ENCODE data around the gene GVQW3.

Gene GVQW3

GRCh38 chr11:76444384-76445120, 63.4 kb downstream of the GVQW3 start, which contains the start of gene EMSY:
Gene EMSY (plus strand): TSS chr11:76445018. CDS start chr11:76446939, 1,921 bp downstream.
- peak; percentile 77 to 91 (median 90) for DNase-seq (ENCODE audit: low read depth in 2 of 3, low spot score in 1 of 3)

GRCh38 chr11:76445121-76446084, 64.3 kb downstream of the GVQW3 start:
- peak; percentile 35 to 66 (median 44) for DNase-seq (ENCODE audit: low read depth in 2 of 3, low spot score in 1 of 3)

- DNase-seq (ENCODE audit: low read depth in 2 of 3, low spot score in 1 of 3), result no peak
These were observed 67.4 kb downstream of the GVQW3 start for GRCh38 chr11:76448506-76448905.

GRCh38 chr11:76453248-76453647, 72.1 kb downstream of the GVQW3 start:
- DNase-seq (ENCODE audit: low read depth in 2 of 3, low spot score in 1 of 3), result no peak

- no peak for DNase-seq (ENCODE audit: low read depth in 2 of 3, low spot score in 1 of 3)
These were observed 74.2 kb downstream of the GVQW3 start for GRCh38 chr11:76455331-76455730.

- no peak for DNase-seq (ENCODE audit: low read depth in 2 of 3, low spot score in 1 of 3)
These were observed 74.8 kb downstream of the GVQW3 start for GRCh38 chr11:76455931-76456330.

- no peak for DNase-seq (ENCODE audit: low read depth in 2 of 3, low spot score in 1 of 3)
These were observed 75.4 kb downstream of the GVQW3 start for GRCh38 chr11:76456571-76456970.
